Lower leg skin (tissue), 3 donors: ENCODE measurements around the gene C5orf58.

ENCODE experiments used
- POLR2A ChIP-seq, 2 donors: fragments of 450-650 bp; IDR thresholded peaks; one replicate each; pipeline ENCODE4 v1.6.1; 2016 to 2017; ENCODE audit warnings: antibody characterized with exemption in 2 of 2, mild to moderate bottlenecking in 1 of 2, moderate library complexity in 1 of 2
- TF ChIP-seq, protein P1 (sequence below), 3 donors: fragments of 450-650 bp; IDR thresholded peaks; one replicate each; pipeline ENCODE4 v1.5.1; 2016; ENCODE audit warnings: antibody characterized with exemption in 3 of 3, mild to moderate bottlenecking in 3 of 3, moderate library complexity in 2 of 3

DNA sequence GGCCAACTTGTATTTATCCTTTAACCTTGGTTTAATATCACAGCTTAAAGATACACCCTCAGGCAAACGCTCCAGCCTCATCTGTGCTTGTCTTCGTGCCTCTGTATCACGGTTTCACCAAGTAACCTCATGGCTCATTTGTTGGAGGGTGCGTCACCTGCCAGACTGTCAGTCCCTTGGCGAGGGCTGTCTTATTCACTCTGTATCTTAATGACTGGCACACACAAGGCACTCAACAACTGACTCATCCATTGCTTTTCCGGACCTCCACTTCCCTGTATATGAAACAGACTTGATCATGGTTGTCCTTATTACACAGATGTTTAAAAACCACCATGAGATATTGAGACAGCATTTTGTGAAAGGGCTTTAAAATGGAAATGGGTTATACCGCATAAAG is 36.8 kb downstream of the C5orf58 start:
- TF ChIP-seq, protein P1, sequence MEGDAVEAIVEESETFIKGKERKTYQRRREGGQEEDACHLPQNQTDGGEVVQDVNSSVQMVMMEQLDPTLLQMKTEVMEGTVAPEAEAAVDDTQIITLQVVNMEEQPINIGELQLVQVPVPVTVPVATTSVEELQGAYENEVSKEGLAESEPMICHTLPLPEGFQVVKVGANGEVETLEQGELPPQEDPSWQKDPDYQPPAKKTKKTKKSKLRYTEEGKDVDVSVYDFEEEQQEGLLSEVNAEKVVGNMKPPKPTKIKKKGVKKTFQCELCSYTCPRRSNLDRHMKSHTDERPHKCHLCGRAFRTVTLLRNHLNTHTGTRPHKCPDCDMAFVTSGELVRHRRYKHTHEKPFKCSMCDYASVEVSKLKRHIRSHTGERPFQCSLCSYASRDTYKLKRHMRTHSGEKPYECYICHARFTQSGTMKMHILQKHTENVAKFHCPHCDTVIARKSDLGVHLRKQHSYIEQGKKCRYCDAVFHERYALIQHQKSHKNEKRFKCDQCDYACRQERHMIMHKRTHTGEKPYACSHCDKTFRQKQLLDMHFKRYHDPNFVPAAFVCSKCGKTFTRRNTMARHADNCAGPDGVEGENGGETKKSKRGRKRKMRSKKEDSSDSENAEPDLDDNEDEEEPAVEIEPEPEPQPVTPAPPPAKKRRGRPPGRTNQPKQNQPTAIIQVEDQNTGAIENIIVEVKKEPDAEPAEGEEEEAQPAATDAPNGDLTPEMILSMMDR (IDR thresholded peaks at IDR 0.05), result no peak
- TF ChIP-seq POLR2A (IDR thresholded peaks at IDR 0.05), result no peak
